ENCODE measurements around the gene PDZRN4.

PDZRN4 gene

DNA sequence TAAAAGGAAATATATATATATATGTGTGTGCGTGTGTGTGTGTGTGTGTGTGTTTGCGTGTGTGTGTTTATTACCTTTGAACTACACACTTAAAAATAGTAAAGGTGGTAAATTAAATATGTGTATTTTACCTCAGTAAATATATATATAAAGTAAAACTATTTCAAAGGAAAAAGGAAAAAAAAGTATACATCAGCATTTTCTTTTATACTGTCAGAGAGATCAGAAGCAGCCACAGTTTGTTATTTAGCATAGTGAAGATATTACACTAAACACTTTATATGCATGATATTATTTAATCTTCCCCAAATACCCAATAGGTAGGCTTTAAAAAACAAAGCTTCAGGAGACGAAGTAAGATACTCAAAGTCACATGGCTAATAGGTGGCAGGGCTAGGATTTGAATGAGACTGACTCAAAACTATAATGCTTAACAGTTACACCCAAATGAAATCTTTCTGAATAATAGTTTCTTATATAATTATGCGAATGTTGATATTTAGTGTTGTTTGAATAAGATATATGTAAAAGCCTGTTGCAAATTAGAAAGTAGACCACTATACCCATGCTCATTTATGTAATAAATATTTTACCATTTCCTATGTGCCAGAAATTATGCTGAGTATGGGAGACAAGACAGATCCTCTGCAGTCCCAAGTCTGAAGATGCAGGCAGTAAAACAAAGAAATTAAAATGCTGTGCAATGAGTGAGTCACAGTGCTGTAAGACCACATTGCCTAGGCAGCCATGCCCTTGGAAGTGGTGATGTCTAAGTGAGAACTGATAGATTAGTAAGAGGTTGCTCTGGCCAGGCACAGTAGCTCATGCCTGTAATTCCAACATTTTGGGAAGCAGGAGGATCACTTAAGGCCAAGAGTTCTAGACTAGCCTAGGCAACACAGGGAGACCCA, 66.1 kb downstream of the PDZRN4 start:
- TF ChIP-seq SIN3A (IDR thresholded peaks at IDR 0.05; ENCODE audit: borderline replicate concordance, insufficient read depth, low read length) (no peak), TAF1 (IDR thresholded peaks at IDR 0.05; ENCODE audit: borderline replicate concordance, insufficient read depth, low read length) (no peak), FOXP2 (optimal IDR thresholded peaks at IDR 0.05; ENCODE audit: borderline replicate concordance, extremely low read depth, extremely low read length, insufficient read depth) (no peak), POLR2AphosphoS5 (IDR thresholded peaks at IDR 0.05; ENCODE audit: low read depth, low read length) (no peak)
- TF ChIP-seq, protein P1, sequence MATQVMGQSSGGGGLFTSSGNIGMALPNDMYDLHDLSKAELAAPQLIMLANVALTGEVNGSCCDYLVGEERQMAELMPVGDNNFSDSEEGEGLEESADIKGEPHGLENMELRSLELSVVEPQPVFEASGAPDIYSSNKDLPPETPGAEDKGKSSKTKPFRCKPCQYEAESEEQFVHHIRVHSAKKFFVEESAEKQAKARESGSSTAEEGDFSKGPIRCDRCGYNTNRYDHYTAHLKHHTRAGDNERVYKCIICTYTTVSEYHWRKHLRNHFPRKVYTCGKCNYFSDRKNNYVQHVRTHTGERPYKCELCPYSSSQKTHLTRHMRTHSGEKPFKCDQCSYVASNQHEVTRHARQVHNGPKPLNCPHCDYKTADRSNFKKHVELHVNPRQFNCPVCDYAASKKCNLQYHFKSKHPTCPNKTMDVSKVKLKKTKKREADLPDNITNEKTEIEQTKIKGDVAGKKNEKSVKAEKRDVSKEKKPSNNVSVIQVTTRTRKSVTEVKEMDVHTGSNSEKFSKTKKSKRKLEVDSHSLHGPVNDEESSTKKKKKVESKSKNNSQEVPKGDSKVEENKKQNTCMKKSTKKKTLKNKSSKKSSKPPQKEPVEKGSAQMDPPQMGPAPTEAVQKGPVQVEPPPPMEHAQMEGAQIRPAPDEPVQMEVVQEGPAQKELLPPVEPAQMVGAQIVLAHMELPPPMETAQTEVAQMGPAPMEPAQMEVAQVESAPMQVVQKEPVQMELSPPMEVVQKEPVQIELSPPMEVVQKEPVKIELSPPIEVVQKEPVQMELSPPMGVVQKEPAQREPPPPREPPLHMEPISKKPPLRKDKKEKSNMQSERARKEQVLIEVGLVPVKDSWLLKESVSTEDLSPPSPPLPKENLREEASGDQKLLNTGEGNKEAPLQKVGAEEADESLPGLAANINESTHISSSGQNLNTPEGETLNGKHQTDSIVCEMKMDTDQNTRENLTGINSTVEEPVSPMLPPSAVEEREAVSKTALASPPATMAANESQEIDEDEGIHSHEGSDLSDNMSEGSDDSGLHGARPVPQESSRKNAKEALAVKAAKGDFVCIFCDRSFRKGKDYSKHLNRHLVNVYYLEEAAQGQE (IDR thresholded peaks at IDR 0.05; ENCODE audit: insufficient read depth in 1 of 2, low read depth in 2 of 2, low read length in 2 of 2) = no peak

DNA sequence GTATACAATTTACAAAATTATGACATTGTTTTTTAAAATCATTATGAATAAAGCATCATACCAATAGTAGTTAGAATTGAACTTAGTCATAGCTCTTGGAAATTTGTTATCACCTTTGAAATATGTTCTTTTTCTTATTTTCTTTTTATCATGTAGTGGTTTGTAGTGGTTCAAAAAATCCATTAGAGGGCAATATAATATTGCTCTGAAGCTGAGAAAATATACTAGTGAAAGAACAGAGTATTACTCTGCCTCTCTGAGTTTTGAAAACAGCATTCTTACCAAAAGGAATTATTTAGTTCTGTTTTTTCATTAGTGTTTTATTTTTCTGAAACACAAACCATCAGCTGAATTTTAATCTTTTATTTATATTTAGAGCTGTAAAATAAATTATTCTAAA, 76.2 kb downstream of the PDZRN4 start:
- TF ChIP-seq SIN3A (IDR thresholded peaks at IDR 0.05; ENCODE audit: borderline replicate concordance, insufficient read depth, low read length) = no peak
- TF ChIP-seq, protein P1 (IDR thresholded peaks at IDR 0.05; ENCODE audit: insufficient read depth in 1 of 2, low read depth in 2 of 2, low read length in 2 of 2) = no peak
- no peak for TF ChIP-seq TAF1 (IDR thresholded peaks at IDR 0.05; ENCODE audit: borderline replicate concordance, insufficient read depth, low read length)
- no peak for TF ChIP-seq FOXP2 (optimal IDR thresholded peaks at IDR 0.05; ENCODE audit: borderline replicate concordance, extremely low read depth, extremely low read length, insufficient read depth)
- TF ChIP-seq POLR2AphosphoS5 (IDR thresholded peaks at IDR 0.05; ENCODE audit: low read depth, low read length) = no peak

DNA sequence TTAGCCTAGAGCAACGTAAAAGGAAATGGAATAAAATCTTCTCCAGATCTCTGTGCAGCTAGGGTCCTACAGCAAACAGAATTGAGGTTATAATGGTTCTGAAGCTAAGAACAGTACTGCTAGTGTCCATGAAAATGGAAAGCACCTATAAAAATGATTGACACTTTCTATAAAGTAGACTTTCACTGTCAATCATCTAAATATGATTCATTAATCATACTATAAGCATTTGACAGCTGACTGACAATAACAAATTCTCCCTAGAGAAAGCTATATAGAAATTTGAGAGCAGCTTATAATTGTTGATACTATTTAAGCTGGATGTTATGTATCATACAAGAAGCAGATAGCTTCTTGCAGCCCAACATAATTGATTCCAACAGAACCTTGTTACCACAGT, 80.9 kb downstream of the PDZRN4 start:
- TF ChIP-seq TAF1 (IDR thresholded peaks at IDR 0.05; ENCODE audit: borderline replicate concordance, insufficient read depth, low read length) (no peak), SIN3A (IDR thresholded peaks at IDR 0.05; ENCODE audit: borderline replicate concordance, insufficient read depth, low read length) (no peak), POLR2AphosphoS5 (IDR thresholded peaks at IDR 0.05; ENCODE audit: low read depth, low read length) (no peak), FOXP2 (optimal IDR thresholded peaks at IDR 0.05; ENCODE audit: borderline replicate concordance, extremely low read depth, extremely low read length, insufficient read depth) (no peak)
- TF ChIP-seq, protein P1 (IDR thresholded peaks at IDR 0.05; ENCODE audit: insufficient read depth in 1 of 2, low read depth in 2 of 2, low read length in 2 of 2) = no peak

DNA sequence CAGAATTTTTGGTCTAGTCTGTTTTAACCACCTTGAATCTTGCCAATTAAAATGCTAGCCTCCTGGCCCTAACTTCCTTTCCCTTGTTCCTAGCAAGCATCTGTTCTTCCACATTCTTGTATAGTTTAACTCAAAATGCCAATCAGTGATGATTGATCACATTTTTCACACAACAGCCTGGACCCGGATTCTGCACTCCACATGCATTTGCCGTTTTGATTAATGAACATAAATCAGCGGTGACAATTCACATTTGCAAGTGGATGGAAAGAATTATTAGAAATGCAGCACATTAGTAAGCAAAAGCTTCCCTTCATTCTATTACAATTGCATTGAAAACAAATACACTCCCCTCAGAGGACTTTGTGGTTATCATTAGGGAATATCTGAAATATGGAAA, 83.4 kb downstream of the PDZRN4 start:
- TF ChIP-seq POLR2AphosphoS5 (IDR thresholded peaks at IDR 0.05; ENCODE audit: low read depth, low read length) = no peak
- TF ChIP-seq FOXP2 (optimal IDR thresholded peaks at IDR 0.05; ENCODE audit: borderline replicate concordance, extremely low read depth, extremely low read length, insufficient read depth) = no peak
- TF ChIP-seq SIN3A (IDR thresholded peaks at IDR 0.05; ENCODE audit: borderline replicate concordance, insufficient read depth, low read length) = no peak
- TF ChIP-seq, protein P1 (IDR thresholded peaks at IDR 0.05; ENCODE audit: insufficient read depth in 1 of 2, low read depth in 2 of 2, low read length in 2 of 2) = no peak
- TF ChIP-seq TAF1 (IDR thresholded peaks at IDR 0.05; ENCODE audit: borderline replicate concordance, insufficient read depth, low read length) = no peak

Measured in PFSK-1 (cell line).